K562 (cell line): ENCODE data around the gene EPB42. TPM values are rescaled to one million over a fixed set of nuclear protein-coding genes. Genes with fewer than 3 reads are reported as not detected.
A peak's percentile ranks its signal among the peaks of the same experiment; 100 is the strongest.

Source experiments
- E2F8 ChIP-seq: fragments of 450-650 bp; IDR thresholded peaks from 2 replicates; pipeline ENCODE4 v1.7.1; 2018; ENCODE audit warnings: mild to moderate bottlenecking, low read depth; ENCODE audit not compliant: partially characterized antibody
- HNRNPLL ChIP-seq: fragments of 200-400 bp; formaldehyde crosslinking; IDR thresholded peaks from 2 replicates; pipeline ENCODE4 v1.6.1; 2017; ENCODE audit warnings: low read length, low read depth, mild to moderate bottlenecking; ENCODE audit not compliant: poor library complexity, severe bottlenecking
- KAT2B ChIP-seq: IDR thresholded peaks from one replicate; pipeline ENCODE4 v1.6.1; 2012; ENCODE audit warnings: low read depth, mild to moderate bottlenecking, control low read depth, inconsistent platforms, low read length, moderate library complexity
- KLF13 ChIP-seq: fragments of 450-650 bp; IDR thresholded peaks from 2 replicates; pipeline ENCODE4 v1.6.1; 2016; ENCODE audit warnings: missing genetic modification characterization, low read depth, mild to moderate bottlenecking, missing compliant biosample characterization, moderate library complexity, borderline replicate concordance
- MTA3 ChIP-seq: fragments of 450-650 bp; formaldehyde crosslinking; IDR thresholded peaks from 2 replicates; pipeline ENCODE4 v1.6.1; 2017; ENCODE audit warnings: mild to moderate bottlenecking, borderline replicate concordance
- NKRF ChIP-seq: fragments of 450-650 bp; IDR thresholded peaks from 2 replicates; pipeline ENCODE4 v1.6.1; 2016; ENCODE audit warnings: borderline replicate concordance
- YBX1 ChIP-seq: fragments of 450-650 bp; IDR thresholded peaks from 2 replicates; pipeline ENCODE4 v1.7.1; 2016; ENCODE audit warnings: mild to moderate bottlenecking
- ZNF224 ChIP-seq: sonication (generic); formaldehyde crosslinking; IDR thresholded peaks from 2 replicates; pipeline ENCODE4 v1.8.0; 2022; ENCODE audit warnings: mild to moderate bottlenecking, missing genetic modification reagents
- ZNF280A ChIP-seq: fragments of 450-650 bp; IDR thresholded peaks from 2 replicates; pipeline ENCODE4 v1.6.1; 2018; ENCODE audit warnings: mild to moderate bottlenecking, low read depth; ENCODE audit not compliant: partially characterized antibody
- polyA plus RNA-seq, 8 experiments: library from polyadenylated mRNA; depleted of rRNA in 4 of 8; stranded (reverse) in 5 of 8; unstranded in 3 of 8; fragments of >200 nt; fragmentation: Nextera tagmentation in 2 of 8; fragmentation: Illumina TruSeq in 1 of 8; extraction: Ambion mirVana in 2 of 8; extraction: Trizol in 1 of 8; gene quantifications; 2 replicates each; pipeline versions ENCODE4 v1.2.1 to v1.2.3, GENCODE V29; 2011 to 2014; ENCODE audit warnings: inconsistent platforms in 1 of 8, missing spikeins in 1 of 8
- total RNA-seq, 7 experiments: library from RNA; depleted of rRNA in 6 of 7; stranded (reverse); fragments of >200 nt in 6 of 7; fragmentation: Illumina TruSeq in 2 of 7; extraction: Trizol in 2 of 7; gene quantifications; 2 replicates each; pipeline versions ENCODE4 v1.2.1 to v1.2.3, GENCODE V29; 2011 to 2021; ENCODE audit warnings: low replicate concordance in 1 of 7
- TF ChIP-seq, protein P1 (sequence below): fragments of 450-650 bp; IDR thresholded peaks from 2 replicates; pipeline ENCODE4 v1.6.1; 2017; ENCODE audit warnings: antibody characterized with exemption, mild to moderate bottlenecking
- TF ChIP-seq, protein P2 (sequence below): fragments of 250-450 bp; sonication (Bioruptor Pico); IDR thresholded peaks from 2 replicates; pipeline ENCODE4 v1.5.0; 2021
- TF ChIP-seq, protein P3 (sequence below): fragments of 150-350 bp; conservative IDR thresholded peaks from 2 replicates; pipeline ENCODE4 v1.6.1; 2014; ENCODE audit warnings: low read length

Gene EPB42
- total and polyA plus RNA-seq, 9 of the 15 experiments (the other 6 are each of a cell fraction or from before 2014, with no cell fraction given): 0.38 to 2.3 (median 1.4) TPM

- TF ChIP-seq E2F8: peak; percentile 16
- no peak for TF ChIP-seq HNRNPLL
- TF ChIP-seq NKRF: peak; percentile 43; the same call in 1 of the 2 replicates
- TF ChIP-seq, protein P1, sequence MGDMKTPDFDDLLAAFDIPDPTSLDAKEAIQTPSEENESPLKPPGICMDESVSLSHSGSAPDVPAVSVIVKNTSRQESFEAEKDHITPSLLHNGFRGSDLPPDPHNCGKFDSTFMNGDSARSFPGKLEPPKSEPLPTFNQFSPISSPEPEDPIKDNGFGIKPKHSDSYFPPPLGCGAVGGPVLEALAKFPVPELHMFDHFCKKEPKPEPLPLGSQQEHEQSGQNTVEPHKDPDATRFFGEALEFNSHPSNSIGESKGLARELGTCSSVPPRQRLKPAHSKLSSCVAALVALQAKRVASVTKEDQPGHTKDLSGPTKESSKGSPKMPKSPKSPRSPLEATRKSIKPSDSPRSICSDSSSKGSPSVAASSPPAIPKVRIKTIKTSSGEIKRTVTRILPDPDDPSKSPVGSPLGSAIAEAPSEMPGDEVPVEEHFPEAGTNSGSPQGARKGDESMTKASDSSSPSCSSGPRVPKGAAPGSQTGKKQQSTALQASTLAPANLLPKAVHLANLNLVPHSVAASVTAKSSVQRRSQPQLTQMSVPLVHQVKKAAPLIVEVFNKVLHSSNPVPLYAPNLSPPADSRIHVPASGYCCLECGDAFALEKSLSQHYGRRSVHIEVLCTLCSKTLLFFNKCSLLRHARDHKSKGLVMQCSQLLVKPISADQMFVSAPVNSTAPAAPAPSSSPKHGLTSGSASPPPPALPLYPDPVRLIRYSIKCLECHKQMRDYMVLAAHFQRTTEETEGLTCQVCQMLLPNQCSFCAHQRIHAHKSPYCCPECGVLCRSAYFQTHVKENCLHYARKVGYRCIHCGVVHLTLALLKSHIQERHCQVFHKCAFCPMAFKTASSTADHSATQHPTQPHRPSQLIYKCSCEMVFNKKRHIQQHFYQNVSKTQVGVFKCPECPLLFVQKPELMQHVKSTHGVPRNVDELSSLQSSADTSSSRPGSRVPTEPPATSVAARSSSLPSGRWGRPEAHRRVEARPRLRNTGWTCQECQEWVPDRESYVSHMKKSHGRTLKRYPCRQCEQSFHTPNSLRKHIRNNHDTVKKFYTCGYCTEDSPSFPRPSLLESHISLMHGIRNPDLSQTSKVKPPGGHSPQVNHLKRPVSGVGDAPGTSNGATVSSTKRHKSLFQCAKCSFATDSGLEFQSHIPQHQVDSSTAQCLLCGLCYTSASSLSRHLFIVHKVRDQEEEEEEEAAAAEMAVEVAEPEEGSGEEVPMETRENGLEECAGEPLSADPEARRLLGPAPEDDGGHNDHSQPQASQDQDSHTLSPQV: no peak
- no peak for TF ChIP-seq KLF13 (tag)
- no peak for TF ChIP-seq KAT2B
- TF ChIP-seq, protein P2, sequence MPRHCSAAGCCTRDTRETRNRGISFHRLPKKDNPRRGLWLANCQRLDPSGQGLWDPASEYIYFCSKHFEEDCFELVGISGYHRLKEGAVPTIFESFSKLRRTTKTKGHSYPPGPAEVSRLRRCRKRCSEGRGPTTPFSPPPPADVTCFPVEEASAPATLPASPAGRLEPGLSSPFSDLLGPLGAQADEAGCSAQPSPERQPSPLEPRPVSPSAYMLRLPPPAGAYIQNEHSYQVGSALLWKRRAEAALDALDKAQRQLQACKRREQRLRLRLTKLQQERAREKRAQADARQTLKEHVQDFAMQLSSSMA (CRISPR knock-in tag): no peak
- TF ChIP-seq ZNF280A: no peak
- TF ChIP-seq, protein P3, sequence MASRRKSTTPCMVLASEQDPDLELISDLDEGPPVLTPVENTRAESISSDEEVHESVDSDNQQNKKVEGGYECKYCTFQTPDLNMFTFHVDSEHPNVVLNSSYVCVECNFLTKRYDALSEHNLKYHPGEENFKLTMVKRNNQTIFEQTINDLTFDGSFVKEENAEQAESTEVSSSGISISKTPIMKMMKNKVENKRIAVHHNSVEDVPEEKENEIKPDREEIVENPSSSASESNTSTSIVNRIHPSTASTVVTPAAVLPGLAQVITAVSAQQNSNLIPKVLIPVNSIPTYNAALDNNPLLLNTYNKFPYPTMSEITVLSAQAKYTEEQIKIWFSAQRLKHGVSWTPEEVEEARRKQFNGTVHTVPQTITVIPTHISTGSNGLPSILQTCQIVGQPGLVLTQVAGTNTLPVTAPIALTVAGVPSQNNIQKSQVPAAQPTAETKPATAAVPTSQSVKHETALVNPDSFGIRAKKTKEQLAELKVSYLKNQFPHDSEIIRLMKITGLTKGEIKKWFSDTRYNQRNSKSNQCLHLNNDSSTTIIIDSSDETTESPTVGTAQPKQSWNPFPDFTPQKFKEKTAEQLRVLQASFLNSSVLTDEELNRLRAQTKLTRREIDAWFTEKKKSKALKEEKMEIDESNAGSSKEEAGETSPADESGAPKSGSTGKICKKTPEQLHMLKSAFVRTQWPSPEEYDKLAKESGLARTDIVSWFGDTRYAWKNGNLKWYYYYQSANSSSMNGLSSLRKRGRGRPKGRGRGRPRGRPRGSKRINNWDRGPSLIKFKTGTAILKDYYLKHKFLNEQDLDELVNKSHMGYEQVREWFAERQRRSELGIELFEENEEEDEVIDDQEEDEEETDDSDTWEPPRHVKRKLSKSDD: no peak
- TF ChIP-seq ZNF224 (CRISPR knock-in tag): no peak
- TF ChIP-seq MTA3: peak; percentile 53; the same call in 1 of the 2 replicates
- no peak for TF ChIP-seq YBX1
Measured at GRCh38 chr15:43186003-43186353, 34.8 kb downstream of the EPB42 start (continued).
